ENCODE results near the gene CRACDL.

CRACDL gene

DNA sequence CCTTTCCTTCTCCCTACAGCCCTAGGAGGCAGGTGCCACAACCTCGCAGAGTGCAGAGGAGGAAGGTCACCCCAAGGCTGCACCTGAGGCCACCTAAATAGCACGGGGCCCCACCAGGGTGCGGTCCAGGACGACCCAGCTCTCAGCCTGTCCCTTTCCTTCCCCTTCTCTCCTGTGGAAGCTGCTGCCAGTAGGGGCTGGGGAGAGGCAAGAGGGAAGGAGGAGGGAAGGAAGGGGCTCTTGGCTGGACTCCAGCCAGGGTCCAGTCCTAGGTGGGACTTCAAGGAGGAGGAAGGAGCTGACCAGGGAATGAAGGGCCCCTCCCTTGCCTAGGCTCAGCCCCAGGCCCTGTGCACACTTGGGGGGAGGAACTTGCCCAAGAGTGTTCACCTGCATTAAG lies 11.1 kb downstream of the CRACDL start:
- no peak for DNase-seq (ENCODE audit: low read depth, low spot score)

DNA sequence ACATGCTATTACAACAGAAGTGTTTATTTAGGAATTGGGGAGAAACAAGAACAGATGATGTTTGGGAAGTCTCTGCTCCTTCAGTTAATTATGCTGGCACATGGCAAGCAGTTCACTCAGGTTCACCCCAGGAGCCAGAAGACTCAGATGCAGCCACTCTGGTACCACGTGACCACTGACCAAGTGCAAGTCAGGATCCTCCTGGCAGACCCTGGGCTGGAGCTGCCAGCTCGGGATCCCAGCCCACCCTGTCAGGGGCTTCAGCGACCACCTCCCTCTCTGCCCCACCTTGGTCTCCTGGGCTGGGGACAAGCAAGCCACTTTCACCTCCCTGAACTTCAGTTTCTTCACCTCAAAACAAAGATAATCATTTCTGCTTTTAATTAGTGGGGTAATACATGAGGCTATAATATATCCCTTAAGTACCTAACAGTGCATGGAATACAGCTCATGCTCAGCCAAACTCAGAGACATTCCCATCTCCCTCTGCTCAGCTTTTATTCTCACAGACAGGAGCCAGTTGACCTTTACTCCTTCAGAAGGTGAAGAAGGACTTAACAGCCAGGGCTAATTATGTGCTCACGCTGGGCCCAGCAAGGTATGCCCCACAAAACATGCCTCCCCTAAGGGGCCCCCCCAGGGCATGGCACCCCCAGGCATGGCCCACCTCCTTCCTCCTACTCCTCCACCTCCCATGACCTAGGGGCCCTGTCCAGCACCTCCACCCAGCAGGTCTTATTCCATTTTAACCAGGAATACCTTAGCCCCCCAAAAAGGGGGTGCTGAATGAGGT lies 11.8 kb downstream of the CRACDL start:
- no peak for DNase-seq (ENCODE audit: low read depth, low spot score)

DNA sequence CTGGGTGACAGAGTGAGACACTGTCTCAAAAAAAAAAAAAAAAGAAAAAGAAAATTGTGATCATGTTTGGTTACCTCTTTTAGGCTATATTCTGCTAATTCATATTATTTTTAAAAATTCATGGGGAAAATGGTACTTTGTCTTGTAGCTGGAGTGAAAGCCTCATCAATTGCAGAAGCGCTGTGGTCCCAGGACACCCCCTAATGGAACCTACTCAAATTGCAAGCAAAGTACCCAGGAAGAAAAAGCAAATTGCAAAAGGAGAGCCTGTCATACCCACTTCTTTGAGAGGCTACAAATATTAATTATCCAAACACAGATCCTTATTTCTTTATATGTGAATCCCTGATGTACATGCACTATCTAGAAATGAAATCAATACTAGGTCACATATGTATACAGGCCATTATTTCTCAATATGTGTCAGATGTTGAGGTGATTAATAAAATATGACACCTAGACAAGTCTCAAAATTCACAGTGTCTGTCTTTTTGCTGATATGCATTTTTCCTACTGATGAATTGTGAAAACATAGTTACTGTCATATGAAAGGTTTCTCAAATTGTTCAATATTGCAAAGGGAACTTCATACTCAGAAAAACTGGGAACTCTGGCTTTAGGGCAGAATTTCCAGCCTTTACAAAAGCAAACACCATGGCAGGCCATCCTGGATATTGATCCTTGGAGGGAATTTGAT lies 12.6 kb downstream of the CRACDL start:
- DNase-seq (ENCODE audit: low read depth, low spot score) = peak; percentile 30

DNA sequence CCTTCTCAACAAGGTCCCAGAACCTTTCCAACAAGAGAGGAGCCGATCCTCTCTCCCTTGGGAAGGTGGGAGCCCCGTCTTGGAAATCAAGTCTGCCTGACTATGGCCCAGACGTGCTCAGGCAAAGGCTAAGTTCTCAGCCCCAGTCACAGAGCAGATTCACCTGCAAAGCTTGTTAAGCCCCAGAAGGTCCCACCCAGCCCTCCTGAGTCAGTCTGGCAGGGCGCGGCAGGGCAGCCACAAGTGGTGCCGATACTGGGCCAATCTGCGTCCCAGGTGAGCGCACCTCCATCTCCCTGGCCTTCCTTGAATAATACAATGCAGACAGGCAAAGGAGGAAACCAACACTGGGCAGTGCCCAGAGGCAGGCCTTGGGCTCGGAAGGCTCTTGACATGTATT lies 15.0 kb downstream of the CRACDL start:
- no peak for DNase-seq (ENCODE audit: low read depth, low spot score)

DNA sequence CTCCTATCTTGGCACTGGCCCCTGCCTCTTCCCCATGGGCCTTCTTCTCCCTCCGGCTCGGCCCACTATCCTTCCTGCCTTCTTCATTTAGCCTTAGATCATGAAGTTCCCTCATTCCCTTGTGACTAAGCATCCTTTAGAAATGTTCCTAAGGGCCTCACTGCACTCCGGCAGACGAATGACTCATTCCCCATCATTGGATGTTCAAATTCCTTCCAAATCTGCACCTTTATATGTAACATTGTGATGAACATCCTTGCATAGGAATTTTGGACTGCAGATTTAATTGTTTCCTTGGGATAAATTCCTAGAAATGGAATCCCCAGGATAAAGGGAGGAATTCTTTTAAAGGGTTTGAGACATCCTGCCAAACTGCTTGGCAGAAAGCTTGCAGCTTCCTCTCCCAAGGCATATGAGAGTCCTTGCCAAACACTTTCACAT lies 19.0 kb downstream of the CRACDL start:
- DNase-seq (ENCODE audit: low read depth, low spot score) = no peak

DNA sequence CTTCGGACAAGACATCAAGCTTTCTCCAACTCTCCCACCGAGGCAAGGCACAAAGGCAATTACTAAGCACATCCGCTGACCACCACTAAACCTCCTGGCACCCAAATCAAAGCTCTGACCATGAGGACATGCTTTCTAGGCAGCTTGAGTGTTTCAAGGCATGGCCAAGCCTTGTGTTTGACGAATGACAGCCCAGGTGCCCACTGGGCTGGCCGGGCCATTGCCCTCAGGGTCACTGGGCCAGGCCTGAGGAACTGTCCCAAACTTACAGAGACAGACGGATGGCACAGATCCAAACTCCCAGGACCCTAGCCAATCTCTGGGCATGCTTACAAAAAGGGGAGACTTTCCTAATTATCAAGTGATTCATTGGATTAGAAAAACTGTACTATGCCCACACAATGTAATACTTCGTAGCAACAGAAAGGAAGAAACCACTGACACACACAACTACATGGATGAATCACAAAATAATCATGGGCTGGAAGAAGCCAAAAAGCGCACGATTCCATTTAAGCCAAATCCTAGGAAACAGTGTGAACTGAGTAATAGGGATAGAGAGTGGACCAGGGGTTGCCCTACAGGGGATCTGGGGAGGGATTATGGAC lies 20.2 kb downstream of the CRACDL start:
- DNase-seq (ENCODE audit: low read depth, low spot score) = no peak

DNA sequence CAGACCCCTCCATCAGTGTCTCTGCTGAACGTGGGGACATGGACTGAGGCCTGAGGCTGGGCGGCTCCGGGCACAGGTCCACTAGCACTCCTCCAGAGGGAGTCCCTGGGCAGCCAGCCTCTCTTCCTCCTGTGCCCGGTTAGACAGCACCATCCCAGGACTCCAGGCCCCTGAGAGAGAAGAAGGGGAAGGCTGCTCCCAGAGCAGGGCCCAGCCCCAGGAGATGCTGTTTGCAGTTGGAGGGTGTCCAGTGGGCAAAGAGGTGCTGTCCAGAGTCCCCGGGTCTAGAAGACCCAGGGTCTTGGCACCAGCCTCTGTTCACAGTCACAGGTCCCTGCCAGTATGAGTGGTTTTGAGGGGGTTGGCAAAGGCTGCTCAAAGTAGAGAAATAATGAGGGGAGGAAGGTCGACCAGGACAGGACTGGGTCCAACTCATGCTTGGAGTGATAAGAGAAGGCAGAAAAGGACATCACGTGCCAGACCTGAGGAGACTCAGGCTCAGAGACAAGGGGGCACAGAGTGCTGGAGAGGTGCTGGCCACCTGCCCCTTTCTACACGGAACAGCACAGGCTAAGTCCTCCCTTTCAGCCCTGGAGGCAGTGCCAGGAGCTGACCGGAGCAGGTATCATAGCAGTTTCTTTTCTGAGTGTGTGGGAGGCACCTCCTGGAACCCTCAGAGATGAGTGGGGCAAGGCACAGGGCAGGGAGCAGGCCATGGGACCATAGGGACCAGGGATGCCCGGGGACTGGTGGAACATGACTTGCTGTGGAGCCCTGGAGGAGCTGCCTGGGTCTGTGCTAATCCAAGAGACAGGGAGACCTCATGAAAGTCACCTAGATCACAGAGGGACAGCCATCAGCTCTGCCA lies 21.1 kb downstream of the CRACDL start:
- DNase-seq (ENCODE audit: low read depth, low spot score) = no peak

DNA sequence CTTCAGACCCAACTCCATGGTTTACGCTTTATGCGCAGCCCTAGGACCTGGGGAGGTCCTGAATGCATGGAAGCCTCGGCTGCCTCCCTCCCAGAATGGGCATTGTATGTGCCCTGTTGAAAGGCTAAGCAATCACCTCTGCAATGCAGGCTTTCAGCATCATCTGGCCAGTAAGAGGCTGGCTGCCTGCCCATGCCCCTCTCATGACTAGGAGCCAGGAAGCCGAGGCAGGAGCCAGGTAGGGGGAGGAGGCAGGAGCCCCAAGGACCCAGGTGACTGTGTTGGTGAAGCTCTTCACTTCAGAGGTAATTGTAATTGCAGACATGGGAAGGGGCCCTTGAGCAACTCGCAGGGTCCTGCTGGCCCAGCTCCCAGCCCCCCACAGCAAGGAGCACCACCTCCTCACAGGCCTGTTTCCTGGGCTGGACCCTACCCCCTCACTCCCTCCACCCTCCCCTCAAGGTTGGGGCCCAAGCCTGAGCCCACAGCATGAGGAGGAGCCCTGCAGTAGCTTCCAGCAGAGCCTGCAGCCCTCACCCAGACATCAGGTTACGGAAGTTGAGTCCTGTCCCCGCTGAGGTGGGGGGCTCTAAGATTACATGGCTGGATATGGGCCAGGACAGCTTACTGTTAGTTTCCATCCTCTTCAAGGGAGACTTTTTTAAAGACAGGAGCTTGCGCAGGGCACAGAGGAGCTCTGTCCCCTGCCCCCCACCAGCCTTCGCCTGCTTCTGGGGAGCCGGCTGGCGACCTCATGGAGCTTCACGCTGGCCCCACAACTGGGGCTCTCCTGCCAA lies 21.9 kb downstream of the CRACDL start:
- no peak for DNase-seq (ENCODE audit: low read depth, low spot score)

DNA sequence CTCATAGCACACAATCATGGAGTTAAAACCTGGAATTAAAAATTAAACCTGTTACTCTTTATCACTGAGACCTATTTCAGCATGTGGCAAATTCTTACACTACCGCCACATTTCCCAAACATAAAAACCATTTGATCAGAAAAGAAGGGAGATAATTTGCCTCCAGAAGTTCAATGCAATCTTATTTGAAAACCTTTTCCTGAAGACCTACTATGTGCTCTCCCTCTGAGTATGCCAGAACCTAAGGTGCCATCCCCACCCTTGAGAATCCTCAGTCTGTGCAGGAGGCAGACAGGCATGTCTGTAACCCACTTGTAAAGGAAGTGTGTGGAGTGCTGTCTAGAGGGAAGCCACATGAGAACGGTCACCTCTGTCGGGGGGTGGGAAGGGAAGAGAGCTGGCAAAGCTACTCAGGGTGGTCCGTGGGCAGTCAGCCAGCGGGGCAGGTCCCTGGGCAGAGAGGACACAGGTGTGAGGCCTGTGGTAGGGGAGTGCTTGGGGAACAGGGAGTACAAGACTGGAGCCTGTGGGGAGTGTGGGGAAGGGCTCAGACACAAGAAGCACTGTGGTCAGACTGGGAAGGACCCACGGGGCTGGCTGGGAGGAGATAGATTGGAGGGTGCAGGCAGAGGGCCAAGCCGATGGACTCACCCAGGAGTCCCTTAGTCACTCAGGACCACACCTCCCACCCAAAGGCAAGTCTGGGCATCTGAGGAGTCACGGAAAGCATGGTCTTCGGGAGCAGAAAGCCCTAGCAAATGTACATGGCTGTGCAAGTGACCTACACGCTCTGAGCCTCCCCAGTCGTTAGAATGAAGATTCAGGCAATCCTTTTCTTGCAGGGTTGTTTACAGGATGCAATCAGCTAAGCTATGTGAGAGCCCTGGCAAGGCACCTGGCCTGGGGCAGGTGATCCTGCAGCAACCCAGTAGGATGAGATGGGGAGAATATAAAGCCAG lies 22.8 kb downstream of the CRACDL start:
- no peak for DNase-seq (ENCODE audit: low read depth, low spot score)

DNA sequence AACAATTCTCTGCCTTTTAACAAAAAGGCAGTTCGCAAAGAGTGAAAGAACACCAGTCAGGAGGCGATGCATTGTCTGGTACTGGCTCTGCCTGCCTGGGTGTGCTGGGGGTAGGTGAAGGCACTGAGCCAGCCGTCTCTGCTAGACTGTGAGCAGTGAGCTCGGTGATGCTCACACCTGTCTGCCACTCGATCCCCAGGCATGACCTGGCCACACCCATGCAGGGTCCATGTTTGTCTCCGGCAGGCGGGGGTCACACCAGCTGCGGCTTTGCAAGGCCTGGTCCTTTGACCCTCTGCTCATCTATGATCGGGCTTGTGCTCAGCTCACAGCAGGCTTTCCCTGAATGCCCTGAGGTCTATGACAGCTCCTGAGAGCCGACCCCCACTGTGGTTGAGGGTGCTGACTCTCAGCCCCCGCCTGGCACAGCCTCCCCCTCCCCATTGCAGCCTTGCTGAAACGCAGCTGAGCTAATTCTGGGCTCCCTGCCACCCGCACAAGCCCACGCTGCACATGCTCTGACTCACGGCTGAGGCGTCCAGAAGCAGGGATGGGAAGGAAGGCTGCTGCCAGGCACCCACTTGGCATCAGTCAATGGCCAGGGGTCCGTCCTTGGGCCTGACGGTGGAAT lies 23.7 kb downstream of the CRACDL start:
- no peak for DNase-seq (ENCODE audit: low read depth, low spot score)

DNA sequence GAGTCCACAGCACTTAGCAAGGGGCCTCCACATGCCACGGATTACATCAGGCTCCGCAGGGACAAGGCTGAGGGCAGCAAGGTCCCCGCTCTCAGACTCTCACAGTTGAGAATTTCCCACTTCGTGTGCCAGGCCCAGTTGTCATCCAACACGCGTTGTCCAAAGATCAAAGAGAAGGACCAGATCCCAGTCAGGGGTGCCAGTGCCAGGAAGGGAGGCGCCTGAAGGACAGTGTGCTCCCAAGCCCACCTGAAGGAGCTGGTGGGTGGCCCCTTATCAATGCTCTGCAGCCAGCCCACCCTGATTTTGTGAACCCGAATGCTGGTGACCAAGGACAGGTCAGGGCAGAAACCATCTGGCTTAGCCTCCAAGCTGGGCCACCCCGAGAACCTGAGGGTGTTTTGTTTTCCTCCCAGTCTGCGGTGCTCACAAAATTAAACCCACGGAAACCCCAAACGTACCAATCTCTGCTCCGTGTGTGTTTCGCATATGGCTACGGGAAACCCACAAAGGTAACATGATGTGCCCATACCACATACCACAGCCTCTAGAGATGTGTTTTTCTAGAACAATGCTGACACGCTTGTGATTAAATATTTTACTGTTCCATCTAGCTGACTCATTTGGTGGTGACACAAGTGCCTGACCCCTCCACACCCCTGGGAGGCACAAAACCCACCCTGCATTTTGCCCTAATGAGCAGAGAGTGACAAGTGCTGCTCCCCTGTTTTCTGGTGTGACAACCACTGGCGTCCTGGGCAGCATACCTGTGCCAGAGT lies 24.5 kb downstream of the CRACDL start:
- no peak for DNase-seq (ENCODE audit: low read depth, low spot score)

DNA sequence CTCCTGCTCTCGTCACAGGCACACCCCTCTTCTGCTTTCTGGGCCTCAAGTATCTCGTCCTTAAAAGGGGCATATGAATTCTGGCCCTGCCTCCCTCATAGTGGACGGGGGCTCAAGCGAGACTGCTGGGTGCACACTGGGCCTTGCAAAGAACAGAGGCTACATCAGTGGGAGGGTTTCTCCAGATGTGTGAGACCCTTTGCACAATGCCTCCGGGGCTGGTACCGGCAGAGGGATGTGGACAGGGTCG lies 25.0 kb downstream of the CRACDL start:
- DNase-seq (ENCODE audit: low read depth, low spot score) = no peak

DNA sequence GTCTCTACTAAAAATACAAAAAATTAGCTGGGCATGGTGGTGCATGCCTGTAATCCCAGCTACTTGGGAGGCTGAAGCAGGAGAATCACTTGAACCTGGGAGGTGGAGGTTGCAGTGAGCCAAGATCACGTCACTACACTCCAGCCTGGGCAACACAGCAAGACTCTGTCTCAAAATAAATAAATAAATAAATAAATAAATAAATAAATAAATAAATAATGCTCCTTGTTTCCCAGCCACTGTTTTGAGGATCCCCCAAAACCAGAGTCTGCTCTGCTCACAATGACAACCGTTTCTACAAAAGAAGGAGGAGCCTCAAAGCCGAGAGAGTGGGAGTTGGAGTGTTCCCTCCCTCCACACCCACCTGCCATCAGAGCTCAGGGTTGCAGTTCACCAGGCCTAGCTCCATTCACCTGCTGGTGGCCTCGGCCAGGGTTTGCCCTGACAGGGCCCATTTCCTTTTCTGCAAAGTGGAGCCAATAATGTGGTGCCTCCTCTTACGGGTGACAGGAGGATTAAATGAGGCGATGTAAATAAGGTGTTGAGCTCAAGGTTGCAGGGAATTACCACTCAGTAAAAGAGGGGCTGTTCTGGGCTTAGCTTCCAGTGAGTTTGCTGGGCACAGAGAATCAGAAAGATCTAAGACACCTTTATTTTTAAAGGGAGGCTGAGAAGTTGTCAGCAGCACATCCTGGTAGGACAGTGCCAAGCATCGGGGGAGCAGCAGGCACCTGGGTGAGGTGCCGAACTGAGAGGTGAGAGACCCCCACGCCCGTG lies 25.5 kb downstream of the CRACDL start:
- no peak for DNase-seq (ENCODE audit: low read depth, low spot score)

DNA sequence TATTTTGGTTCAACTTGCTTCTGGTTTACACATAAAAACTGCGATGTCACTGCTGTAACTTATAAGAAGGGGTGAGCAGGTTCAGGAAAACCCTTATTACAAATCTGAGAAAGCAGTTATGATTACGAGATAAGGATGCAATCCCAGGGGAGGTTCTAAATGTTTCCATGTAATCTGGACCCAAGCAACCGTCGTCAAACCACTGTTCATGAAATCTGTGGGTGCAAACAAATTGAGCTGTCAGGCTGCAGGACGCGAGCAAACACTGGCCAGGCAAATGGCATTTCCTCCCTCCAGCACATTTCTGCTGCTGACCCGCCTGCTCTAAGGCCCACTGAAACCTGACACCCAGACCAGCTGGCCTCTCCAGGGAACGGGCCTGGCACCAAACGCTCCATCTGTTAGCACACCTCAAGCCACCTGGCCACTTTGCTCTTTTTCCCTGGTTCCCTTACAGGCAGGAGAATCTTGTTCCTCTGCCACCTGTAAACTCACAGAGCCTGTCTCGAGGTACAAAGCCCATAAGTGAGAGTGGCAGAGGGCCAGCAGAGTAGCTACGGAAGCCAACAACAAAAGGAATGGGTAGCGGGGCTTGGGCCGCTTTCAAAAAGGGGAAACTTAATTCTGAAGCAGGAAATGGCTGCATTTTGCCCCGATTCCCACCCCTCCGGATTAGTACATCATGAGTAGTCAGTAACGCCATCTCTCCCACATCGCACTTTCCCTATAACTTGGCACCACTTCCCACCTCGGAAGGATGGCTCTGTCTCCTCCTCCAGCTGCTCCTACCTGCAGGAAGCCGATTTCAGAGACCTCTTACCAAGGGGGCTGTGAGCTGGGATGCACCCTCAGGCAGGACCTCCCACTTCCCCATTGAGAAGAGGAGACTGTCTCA lies 26.5 kb downstream of the CRACDL start:
- DNase-seq (ENCODE audit: low read depth, low spot score) = peak; percentile 91

DNA sequence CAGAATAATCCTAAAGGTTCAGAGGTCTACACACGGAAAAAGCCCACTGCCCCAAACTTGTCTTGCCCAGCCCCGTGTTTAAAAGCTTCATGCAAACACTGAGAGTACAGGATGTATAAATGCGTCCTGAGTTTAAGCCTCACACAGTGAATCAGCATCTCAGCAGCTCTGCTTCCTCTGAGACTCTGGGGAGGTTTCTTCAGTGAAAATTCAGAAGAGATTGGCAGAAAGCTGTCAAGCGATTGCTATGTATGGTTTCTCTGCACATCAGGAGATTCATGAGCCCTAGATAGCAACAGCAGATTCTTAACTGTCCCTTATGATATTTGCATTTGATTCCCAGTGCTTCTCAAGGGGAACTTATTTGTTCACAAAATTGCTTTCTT lies 27.1 kb downstream of the CRACDL start:
- DNase-seq (ENCODE audit: low read depth, low spot score) = no peak

DNA sequence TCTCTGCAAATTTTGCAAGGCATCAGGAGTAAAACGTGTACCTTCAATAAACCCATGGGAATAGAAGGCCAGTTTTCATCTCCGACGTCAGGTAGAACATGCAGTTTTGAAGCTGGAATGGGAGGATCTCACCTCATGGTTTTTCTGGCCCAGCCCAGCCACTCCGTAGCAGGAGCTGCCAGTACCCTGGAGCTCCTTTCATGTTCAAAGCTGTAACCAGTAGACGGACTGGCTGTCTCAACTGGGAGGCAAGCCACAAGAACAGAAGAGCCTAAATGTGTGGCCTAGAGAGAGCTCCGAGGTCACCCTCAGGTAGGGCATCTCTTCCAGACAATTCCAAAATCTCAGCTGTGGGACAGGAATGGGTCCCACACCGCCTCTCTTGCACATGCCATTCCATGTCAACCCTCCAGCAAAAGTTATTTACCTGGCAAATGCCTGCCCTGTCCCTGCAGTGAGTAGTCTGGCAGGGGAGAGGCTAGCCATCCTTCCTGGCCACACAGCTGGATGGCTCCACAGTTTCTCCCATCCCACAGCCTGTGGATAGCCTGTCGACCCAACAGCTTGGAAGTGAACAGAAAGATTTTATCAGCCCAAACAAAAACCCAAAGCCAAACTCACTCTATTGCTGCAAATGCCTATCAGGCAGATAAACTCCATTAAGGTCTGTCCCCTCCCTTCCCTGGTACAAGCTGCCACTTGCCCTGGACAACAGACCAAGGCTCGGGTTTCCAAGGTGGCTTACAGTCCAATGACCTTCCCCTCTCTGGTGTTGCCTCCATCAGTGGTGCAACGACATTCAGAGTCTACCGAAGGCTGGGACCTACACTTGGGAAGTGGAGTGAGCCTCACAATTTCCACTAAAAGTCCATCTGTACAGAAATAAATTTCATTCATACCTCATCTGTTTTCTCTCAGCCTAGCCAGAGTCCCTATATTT lies 27.8 kb downstream of the CRACDL start:
- no peak for DNase-seq (ENCODE audit: low read depth, low spot score)
